ENCODE results near the gene CCDC89. TPM values are rescaled to one million over a fixed set of nuclear protein-coding genes. Genes with fewer than 3 reads are reported as not detected.

CCDC89 gene
- total and polyA plus RNA-seq, 2 of the 13 experiments (the other 11 are each of a cell fraction or from before 2014, with no cell fraction given): 0.13 to 0.38 TPM

DNA sequence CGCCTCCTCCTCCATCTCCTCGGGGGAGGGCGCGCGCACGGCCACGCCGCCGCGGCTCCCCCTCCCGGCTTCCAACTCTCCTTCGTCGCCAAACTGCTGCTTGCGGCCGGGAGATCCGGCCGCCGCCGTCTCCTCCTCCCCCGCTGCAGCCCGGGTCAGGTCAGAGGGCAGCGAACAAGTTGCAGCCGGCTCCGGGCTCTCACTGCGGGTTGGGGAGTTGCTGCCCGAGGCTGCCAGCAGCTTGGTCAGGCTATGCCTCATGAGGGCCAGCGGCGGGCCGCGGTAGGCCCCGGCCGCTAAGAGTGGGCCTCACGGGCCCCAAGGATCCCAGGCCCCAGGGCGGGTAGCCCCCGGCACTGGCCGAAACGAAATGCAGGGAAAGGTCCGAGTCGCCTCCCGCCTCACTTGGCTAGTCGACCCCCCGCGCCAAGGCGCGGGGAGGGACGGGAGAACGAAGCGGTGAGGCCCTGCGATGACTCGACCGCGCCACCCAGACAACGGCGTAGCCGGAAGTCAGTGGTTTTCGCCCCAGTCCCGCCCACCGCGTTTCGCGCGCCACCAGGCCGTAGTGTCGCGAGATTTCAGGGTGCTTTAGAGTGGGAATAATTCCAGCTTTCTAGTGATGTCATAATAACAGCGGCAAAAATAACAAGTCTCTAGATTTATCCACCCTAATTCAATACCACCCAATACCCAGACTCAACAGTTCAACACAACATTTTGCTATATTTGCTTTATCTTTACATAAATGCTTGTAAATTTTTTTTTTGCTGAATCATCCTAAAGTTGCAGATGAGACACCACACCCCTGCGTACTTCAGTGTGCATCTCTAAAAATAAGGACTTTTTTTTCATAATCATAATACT lies 21.1 kb downstream of the CCDC89 start, which contains the start of gene CREBZF (continued):
- peak; percentile 84; the same call in 1 of the 2 replicates for TF ChIP-seq ZSCAN31 (CRISPR knock-in tag; IDR thresholded peaks at IDR 0.05; ENCODE audit: low read depth)
- TF ChIP-seq, protein P1, sequence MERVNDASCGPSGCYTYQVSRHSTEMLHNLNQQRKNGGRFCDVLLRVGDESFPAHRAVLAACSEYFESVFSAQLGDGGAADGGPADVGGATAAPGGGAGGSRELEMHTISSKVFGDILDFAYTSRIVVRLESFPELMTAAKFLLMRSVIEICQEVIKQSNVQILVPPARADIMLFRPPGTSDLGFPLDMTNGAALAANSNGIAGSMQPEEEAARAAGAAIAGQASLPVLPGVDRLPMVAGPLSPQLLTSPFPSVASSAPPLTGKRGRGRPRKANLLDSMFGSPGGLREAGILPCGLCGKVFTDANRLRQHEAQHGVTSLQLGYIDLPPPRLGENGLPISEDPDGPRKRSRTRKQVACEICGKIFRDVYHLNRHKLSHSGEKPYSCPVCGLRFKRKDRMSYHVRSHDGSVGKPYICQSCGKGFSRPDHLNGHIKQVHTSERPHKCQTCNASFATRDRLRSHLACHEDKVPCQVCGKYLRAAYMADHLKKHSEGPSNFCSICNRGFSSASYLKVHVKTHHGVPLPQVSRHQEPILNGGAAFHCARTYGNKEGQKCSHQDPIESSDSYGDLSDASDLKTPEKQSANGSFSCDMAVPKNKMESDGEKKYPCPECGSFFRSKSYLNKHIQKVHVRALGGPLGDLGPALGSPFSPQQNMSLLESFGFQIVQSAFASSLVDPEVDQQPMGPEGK (CRISPR knock-in tag; IDR thresholded peaks at IDR 0.05): peak; percentile 51; the same call in 1 of the 2 replicates
- no peak for TF ChIP-seq THYN1 (CRISPR knock-in tag; IDR thresholded peaks at IDR 0.05; ENCODE audit: borderline replicate concordance, low read depth)
- no peak for TF ChIP-seq SYNCRIP (IDR thresholded peaks at IDR 0.05; ENCODE audit: insufficient read depth, low read depth, low read length)
- TF ChIP-seq HNRNPK (IDR thresholded peaks at IDR 0.05; ENCODE audit: low read depth, low read length, poor library complexity, severe bottlenecking): no peak
- TF ChIP-seq CCAR2 (optimal IDR thresholded peaks at IDR 0.05; ENCODE audit: low read depth, low read length): no peak
- TF ChIP-seq, protein P2, sequence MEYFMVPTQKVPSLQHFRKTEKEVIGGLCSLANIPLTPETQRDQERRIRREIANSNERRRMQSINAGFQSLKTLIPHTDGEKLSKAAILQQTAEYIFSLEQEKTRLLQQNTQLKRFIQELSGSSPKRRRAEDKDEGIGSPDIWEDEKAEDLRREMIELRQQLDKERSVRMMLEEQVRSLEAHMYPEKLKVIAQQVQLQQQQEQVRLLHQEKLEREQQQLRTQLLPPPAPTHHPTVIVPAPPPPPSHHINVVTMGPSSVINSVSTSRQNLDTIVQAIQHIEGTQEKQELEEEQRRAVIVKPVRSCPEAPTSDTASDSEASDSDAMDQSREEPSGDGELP (IDR thresholded peaks at IDR 0.05; ENCODE audit: borderline replicate concordance, low read depth): no peak
- TF ChIP-seq POLR2AphosphoS5 (IDR thresholded peaks at IDR 0.05; ENCODE audit: low read depth, low read length): peak; percentile 90
- 0 out of 2 replicates have a peak, but pooled peaks have one; percentile 50 for TF ChIP-seq ISX (CRISPR knock-in tag; conservative IDR thresholded peaks at IDR 0.05)
- no peak for TF ChIP-seq RFXANK (CRISPR knock-in tag; IDR thresholded peaks at IDR 0.05)
- TF ChIP-seq, protein P3, sequence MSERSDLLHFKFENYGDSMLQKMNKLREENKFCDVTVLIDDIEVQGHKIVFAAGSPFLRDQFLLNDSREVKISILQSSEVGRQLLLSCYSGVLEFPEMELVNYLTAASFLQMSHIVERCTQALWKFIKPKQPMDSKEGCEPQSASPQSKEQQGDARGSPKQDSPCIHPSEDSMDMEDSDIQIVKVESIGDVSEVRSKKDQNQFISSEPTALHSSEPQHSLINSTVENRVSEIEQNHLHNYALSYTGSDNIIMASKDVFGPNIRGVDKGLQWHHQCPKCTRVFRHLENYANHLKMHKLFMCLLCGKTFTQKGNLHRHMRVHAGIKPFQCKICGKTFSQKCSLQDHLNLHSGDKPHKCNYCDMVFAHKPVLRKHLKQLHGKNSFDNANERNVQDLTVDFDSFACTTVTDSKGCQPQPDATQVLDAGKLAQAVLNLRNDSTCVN (CRISPR knock-in tag; IDR thresholded peaks at IDR 0.05; ENCODE audit: borderline replicate concordance): peak; percentile 56; the same call in 1 of the 2 replicates
- TF ChIP-seq, protein P4, sequence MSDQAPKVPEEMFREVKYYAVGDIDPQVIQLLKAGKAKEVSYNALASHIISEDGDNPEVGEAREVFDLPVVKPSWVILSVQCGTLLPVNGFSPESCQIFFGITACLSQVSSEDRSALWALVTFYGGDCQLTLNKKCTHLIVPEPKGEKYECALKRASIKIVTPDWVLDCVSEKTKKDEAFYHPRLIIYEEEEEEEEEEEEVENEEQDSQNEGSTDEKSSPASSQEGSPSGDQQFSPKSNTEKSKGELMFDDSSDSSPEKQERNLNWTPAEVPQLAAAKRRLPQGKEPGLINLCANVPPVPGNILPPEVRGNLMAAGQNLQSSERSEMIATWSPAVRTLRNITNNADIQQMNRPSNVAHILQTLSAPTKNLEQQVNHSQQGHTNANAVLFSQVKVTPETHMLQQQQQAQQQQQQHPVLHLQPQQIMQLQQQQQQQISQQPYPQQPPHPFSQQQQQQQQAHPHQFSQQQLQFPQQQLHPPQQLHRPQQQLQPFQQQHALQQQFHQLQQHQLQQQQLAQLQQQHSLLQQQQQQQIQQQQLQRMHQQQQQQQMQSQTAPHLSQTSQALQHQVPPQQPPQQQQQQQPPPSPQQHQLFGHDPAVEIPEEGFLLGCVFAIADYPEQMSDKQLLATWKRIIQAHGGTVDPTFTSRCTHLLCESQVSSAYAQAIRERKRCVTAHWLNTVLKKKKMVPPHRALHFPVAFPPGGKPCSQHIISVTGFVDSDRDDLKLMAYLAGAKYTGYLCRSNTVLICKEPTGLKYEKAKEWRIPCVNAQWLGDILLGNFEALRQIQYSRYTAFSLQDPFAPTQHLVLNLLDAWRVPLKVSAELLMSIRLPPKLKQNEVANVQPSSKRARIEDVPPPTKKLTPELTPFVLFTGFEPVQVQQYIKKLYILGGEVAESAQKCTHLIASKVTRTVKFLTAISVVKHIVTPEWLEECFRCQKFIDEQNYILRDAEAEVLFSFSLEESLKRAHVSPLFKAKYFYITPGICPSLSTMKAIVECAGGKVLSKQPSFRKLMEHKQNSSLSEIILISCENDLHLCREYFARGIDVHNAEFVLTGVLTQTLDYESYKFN (CRISPR knock-in tag; conservative IDR thresholded peaks at IDR 0.05): 0 out of 2 replicates have a peak, but pooled peaks have one; percentile 27
- no peak for TF ChIP-seq ZNF841 (CRISPR knock-in tag; IDR thresholded peaks at IDR 0.05; ENCODE audit: borderline replicate concordance)
- TF ChIP-seq, protein P5, sequence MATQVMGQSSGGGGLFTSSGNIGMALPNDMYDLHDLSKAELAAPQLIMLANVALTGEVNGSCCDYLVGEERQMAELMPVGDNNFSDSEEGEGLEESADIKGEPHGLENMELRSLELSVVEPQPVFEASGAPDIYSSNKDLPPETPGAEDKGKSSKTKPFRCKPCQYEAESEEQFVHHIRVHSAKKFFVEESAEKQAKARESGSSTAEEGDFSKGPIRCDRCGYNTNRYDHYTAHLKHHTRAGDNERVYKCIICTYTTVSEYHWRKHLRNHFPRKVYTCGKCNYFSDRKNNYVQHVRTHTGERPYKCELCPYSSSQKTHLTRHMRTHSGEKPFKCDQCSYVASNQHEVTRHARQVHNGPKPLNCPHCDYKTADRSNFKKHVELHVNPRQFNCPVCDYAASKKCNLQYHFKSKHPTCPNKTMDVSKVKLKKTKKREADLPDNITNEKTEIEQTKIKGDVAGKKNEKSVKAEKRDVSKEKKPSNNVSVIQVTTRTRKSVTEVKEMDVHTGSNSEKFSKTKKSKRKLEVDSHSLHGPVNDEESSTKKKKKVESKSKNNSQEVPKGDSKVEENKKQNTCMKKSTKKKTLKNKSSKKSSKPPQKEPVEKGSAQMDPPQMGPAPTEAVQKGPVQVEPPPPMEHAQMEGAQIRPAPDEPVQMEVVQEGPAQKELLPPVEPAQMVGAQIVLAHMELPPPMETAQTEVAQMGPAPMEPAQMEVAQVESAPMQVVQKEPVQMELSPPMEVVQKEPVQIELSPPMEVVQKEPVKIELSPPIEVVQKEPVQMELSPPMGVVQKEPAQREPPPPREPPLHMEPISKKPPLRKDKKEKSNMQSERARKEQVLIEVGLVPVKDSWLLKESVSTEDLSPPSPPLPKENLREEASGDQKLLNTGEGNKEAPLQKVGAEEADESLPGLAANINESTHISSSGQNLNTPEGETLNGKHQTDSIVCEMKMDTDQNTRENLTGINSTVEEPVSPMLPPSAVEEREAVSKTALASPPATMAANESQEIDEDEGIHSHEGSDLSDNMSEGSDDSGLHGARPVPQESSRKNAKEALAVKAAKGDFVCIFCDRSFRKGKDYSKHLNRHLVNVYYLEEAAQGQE (IDR thresholded peaks at IDR 0.05; ENCODE audit: borderline replicate concordance in 1 of 2, low read depth in 1 of 2, low read length in 2 of 2): no peak
- peak; percentile 70 for TF ChIP-seq ELF4 (CRISPR knock-in tag; IDR thresholded peaks at IDR 0.05; ENCODE audit: borderline replicate concordance)

Measured in HepG2 (cell line).